Gastrocnemius medialis (tissue), 4 donors: ENCODE measurements around the gene ACACA. TPM values are rescaled to one million over a fixed set of nuclear protein-coding genes. Genes with fewer than 3 reads are reported as not detected.
A peak's percentile ranks its signal among the peaks of the same experiment; 100 is the strongest.

ENCODE experiments used
- ATAC-seq, 2 donors: fragments of 150-250 bp; one replicate each; pipeline ENCODE4 v1.9.1; 2016
- DNase-seq, 2 donors: peaks; one replicate each; pipeline ENCODE4 v3.0.0-alpha.2; 2019
- H3K27ac ChIP-seq, 4 donors: fragments of 200-600 bp; sonication (generic); 1 replicate in 1 of 4; 2 replicates in 3 of 4; pipeline ENCODE4 v1.5.1; 2016 to 2018; ENCODE audit warnings: mild to moderate bottlenecking in 2 of 4, moderate library complexity in 1 of 4
- H3K27me3 ChIP-seq, 3 donors: fragments of 200-600 bp; sonication (generic) in 2 of 3; 1 replicate in 1 of 3; 2 replicates in 2 of 3; pipeline versions ENCODE4 v1.5.1 to v1.6.0; 2016 to 2019; ENCODE audit warnings: mild to moderate bottlenecking in 1 of 3, moderate library complexity in 1 of 3
- H3K36me3 ChIP-seq, 2 donors: fragments of 200-600 bp; sonication (generic) in 1 of 2; one replicate each; pipeline ENCODE4 v1.5.1; 2017 to 2018
- H3K4me1 ChIP-seq, 2 donors: fragments of 200-600 bp; sonication (generic) in 1 of 2; one replicate each; pipeline ENCODE4 v1.5.1; 2016 to 2017; ENCODE audit warnings: mild to moderate bottlenecking in 2 of 2
- H3K4me3 ChIP-seq, 4 donors: fragments of 200-600 bp; sonication (generic) in 3 of 4; 1 replicate in 1 of 4; 2 replicates in 3 of 4; pipeline ENCODE4 v1.5.1; 2016 to 2019; ENCODE audit warnings: mild to moderate bottlenecking in 2 of 4
- H3K9me3 ChIP-seq, 3 donors: fragments of 200-600 bp; sonication (generic) in 2 of 3; 1 replicate in 1 of 3; 2 replicates in 2 of 3; pipeline ENCODE4 v1.5.1; 2016 to 2019
- CTCF ChIP-seq, 5 experiments: fragments of 450-650 bp in 3 of 5; fragments of 200-600 bp in 2 of 5; sonication (generic) in 2 of 5; IDR thresholded peaks in 4 of 5; conservative IDR thresholded peaks in 1 of 5; 1 replicate in 4 of 5; 2 replicates in 1 of 5; pipeline ENCODE4 v1.5.1; 2016 to 2019; ENCODE audit warnings: antibody characterized with exemption in 5 of 5, mild to moderate bottlenecking in 3 of 5, moderate library complexity in 3 of 5
- POLR2A ChIP-seq, 2 donors: fragments of 450-650 bp; IDR thresholded peaks; one replicate each; pipeline ENCODE4 v1.6.1; 2017; ENCODE audit warnings: antibody characterized with exemption in 2 of 2, mild to moderate bottlenecking in 2 of 2, moderate library complexity in 2 of 2
- in situ Hi-C, 4 donors: fragments of 200-750 bp; cut with MboI; loops; one replicate each; pipeline versions ENCODE4 v1.15.0 to v1.8.0; 2017; ENCODE audit warnings: low sequenced_read_pairs in 4 of 4
- intact Hi-C: fragments of 100-400 bp; cut with DNase I; formaldehyde crosslinking; loops from one replicate; pipeline ENCODE4 v1.15.1; 2023; ENCODE audit warnings: low total_unique reads
- total RNA-seq, 4 donors: library from RNA; depleted of rRNA; stranded (reverse); fragments of >200 nt; gene quantifications; one replicate each; pipeline versions ENCODE4 v1.1.0 to v1.2.3, GENCODE V29; 2016

ACACA gene
- total RNA-seq, 4 donors from 2014 or later = 13.4 to 28.9 (median 18.9) TPM

DNA sequence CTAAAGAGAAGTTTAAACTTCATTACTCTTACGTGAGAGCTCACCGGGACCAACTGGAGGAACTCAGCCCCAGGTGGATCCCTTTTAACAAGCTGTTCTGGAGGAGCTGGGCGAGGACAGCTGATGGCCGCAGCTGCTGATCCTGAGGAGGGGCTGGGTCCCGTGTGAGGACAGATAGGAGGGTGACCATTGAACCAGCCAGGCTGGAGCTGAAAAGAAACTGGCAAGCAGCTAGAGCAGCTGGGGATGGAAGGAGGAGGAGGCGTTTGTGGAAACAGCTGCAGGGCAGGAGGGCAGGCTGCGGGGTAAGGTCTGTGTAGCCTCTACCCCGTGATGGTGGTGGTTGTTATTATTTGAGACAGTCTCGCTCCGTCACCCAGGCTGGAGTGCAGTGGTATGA lies 338.4 kb downstream of the ACACA start:
- Histone ChIP-seq H3K4me1 (peaks cover 13 to 14% of the 10 kb centered on the region in 2 donors), H3K36me3 (no peaks in the 10 kb centered on the region), H3K27ac (peak overlapping the region in 2 of 4 donors; percentile 40 to 64), H3K27me3 (peaks cover 0 to 8% (median 6%) of the 10 kb centered on the region in 3 donors), H3K9me3 (no peaks in the 10 kb centered on the region), H3K4me3 (peak overlapping the region in 2 of 4 donors; percentile 10 to 28)
- in situ Hi-C loops (no loop called here), intact Hi-C loops (no loop called here)
- ATAC-seq (peak; percentile 45 to 59), DNase-seq (peak; percentile 16 to 21)
- TF ChIP-seq CTCF (IDR thresholded peaks at IDR 0.05 in 4 of 5, conservative IDR thresholded peaks at IDR 0.05 in 1 of 5) (no peak), POLR2A (IDR thresholded peaks at IDR 0.05) (no peak)

DNA sequence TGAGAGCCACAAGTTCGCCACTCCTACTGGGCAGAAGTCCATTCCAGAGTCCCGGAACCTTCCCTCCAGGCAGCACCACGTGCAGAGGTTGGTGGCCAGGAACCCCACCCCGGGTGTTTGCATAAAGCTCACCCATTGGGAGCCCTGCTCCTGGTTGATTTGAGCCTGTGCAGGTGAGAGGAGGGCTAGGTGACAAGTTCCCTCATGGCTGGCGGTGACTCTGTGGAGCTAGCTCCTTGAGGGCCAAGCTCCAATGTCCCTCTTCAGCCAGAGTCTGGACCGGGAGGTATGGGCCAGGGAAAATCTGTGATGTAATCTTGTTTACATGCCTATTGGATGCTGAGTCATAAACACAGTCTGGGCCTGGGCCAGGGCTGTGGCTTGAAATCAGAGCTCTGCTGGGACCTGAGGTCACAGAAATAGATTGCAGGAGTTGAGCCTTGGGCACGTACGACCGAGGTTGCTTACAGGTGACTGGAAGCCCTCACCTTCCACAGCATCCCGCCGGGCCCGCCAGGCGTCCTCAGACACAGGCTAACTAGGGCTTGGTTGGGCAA lies 339.0 kb downstream of the ACACA start:
- DNase-seq = peak; percentile 78 to 83
- in situ Hi-C loops = no loop called here
- H3K27me3 ChIP-seq = peaks cover 0 to 8% (median 7%) of the 10 kb centered on the region in 3 donors

DNA sequence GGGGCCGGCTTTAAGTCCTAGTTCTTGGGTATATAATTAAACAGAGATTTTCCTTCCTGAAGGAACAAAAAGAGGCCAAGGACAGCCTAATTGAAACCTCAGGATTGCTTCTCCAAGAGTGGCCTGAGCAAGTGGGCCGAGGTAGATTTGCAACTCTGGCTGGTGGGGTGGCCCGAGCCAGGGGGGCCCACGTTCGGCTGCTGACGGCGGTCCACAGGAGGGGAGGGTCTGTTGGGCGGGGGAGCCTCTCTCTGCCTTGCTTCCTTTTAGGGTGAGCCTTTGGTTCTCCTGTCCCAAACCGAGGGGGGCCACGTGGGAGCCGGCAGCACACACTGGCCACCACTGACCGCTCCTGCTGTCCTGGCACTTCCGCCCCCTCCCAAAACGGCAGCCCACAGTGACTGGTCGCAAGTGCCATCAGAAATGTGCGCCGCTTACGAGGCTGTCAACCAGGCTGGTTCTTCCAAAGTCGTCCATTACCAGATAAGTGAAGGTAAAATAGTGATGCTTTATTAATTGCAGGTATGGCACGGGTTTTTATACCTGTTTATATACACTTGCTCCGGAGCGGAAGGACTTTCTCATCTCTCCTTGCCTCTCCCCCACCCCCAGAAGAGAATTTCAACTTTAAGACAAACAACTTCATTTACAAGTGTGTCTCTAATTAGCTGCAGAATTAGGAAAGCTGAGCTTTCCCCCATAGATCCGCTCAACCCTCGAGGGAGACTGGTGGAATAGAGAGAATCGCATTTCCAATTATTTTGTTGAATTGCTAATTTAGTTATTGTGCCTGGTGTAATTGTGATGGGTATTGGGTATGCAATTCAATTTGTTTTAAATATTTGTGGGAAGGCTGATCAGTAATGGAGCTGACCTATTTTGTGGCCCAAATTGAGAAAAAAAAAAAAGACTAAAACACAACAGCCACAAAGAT lies 340.0 kb downstream of the ACACA start:
- Histone ChIP-seq H3K27ac (no peak overlapping the region), H3K9me3 (no peaks in the 10 kb centered on the region), H3K4me3 (no peak overlapping the region), H3K4me1 (peaks cover 13 to 14% of the 10 kb centered on the region in 2 donors), H3K36me3 (no peaks in the 10 kb centered on the region), H3K27me3 (peaks cover 0 to 8% (median 7%) of the 10 kb centered on the region in 3 donors)
- no peak for DNase-seq
- no peak for TF ChIP-seq CTCF (IDR thresholded peaks at IDR 0.05 in 4 of 5, conservative IDR thresholded peaks at IDR 0.05 in 1 of 5)
- no peak for TF ChIP-seq POLR2A (IDR thresholded peaks at IDR 0.05)
- ATAC-seq = no peak
- intact Hi-C loops = no loop called here
- in situ Hi-C loops = no loop called here

More for the DNA sequence above, 339.0 kb downstream of the ACACA start:
- intact Hi-C loops = no loop called here
- TF ChIP-seq POLR2A (IDR thresholded peaks at IDR 0.05) (peak in 1 of 2 donors; percentile 10), CTCF (IDR thresholded peaks at IDR 0.05 in 4 of 5, conservative IDR thresholded peaks at IDR 0.05 in 1 of 5) (no peak)
- Histone ChIP-seq H3K4me3 (peak overlapping the region in 2 of 4 donors; percentile 10 to 28), H3K27ac (peak overlapping the region in 2 of 4 donors; percentile 40 to 64), H3K36me3 (no peaks in the 10 kb centered on the region), H3K9me3 (no peaks in the 10 kb centered on the region), H3K4me1 (peaks cover 13 to 14% of the 10 kb centered on the region in 2 donors)
- peak; percentile 90 to 93 for ATAC-seq

GRCh38 chr17:37065486-37066321 lies 340.9 kb downstream of the ACACA start:
- DNase-seq (no peak), ATAC-seq (no peak)
- no peak overlapping the region for H3K4me3 ChIP-seq
- H3K9me3 ChIP-seq = no peaks in the 10 kb centered on the region
- no peak for TF ChIP-seq CTCF (IDR thresholded peaks at IDR 0.05 in 4 of 5, conservative IDR thresholded peaks at IDR 0.05 in 1 of 5)
- no peak for TF ChIP-seq POLR2A (IDR thresholded peaks at IDR 0.05)
- H3K36me3 ChIP-seq = no peaks in the 10 kb centered on the region
- intact Hi-C loops (no loop called here), in situ Hi-C loops (no loop called here)
- peaks cover 0 to 8% (median 7%) of the 10 kb centered on the region in 3 donors for H3K27me3 ChIP-seq
- H3K27ac ChIP-seq = no peak overlapping the region
- peaks cover 13 to 14% of the 10 kb centered on the region in 2 donors for H3K4me1 ChIP-seq
